ENCODE measurements around the gene ARAP1.
A peak's percentile ranks its signal among the peaks of the same experiment; 100 is the strongest.

ARAP1 gene

GRCh38 chr11:72721689-72722049 is 30.5 kb downstream of the ARAP1 start:
- DNase-seq: peak in 1 of 2 donors; percentile 15

GRCh38 chr11:72721276-72721675 is 30.9 kb downstream of the ARAP1 start:
- DNase-seq: no peak

- no peak for DNase-seq
Observed at GRCh38 chr11:72720784-72721183, 31.4 kb downstream of the ARAP1 start.

- DNase-seq: no peak
Observed at GRCh38 chr11:72720047-72720446, 32.2 kb downstream of the ARAP1 start.

- DNase-seq: no peak
Observed at GRCh38 chr11:72719551-72719950, 32.7 kb downstream of the ARAP1 start.

- no peak for DNase-seq
Observed at GRCh38 chr11:72719144-72719543, 33.1 kb downstream of the ARAP1 start.

GRCh38 chr11:72718101-72718501 is 34.1 kb downstream of the ARAP1 start:
- DNase-seq: no peak

- no peak for DNase-seq
Observed at GRCh38 chr11:72716788-72717435, 35.3 kb downstream of the ARAP1 start.

GRCh38 chr11:72716290-72716689 is 35.9 kb downstream of the ARAP1 start:
- DNase-seq: no peak

GRCh38 chr11:72712841-72713240 is 39.4 kb downstream of the ARAP1 start:
- DNase-seq: no peak

- DNase-seq: no peak
Observed at GRCh38 chr11:72712168-72712751, 39.9 kb downstream of the ARAP1 start.

GRCh38 chr11:72711141-72711540 is 41.1 kb downstream of the ARAP1 start:
- no peak for DNase-seq

GRCh38 chr11:72710278-72710677 is 41.9 kb downstream of the ARAP1 start:
- DNase-seq: no peak

- no peak for DNase-seq
Observed at GRCh38 chr11:72709478-72710238, 42.5 kb downstream of the ARAP1 start.

GRCh38 chr11:72707032-72707431 is 45.2 kb downstream of the ARAP1 start:
- no peak for DNase-seq

- no peak for DNase-seq
Observed at GRCh38 chr11:72706579-72706978, 45.6 kb downstream of the ARAP1 start.

- no peak for DNase-seq
Observed at GRCh38 chr11:72705442-72706365, 46.5 kb downstream of the ARAP1 start.

GRCh38 chr11:72704783-72705265 is 47.4 kb downstream of the ARAP1 start:
- DNase-seq: no peak

- DNase-seq: no peak
Observed at GRCh38 chr11:72704028-72704782, 48.0 kb downstream of the ARAP1 start.

GRCh38 chr11:72703267-72704008 is 48.8 kb downstream of the ARAP1 start:
- DNase-seq: no peak

GRCh38 chr11:72702577-72703241 is 49.5 kb downstream of the ARAP1 start:
- no peak for DNase-seq
